ENCODE measurements around the gene STARD9. TPM values are rescaled to one million over a fixed set of nuclear protein-coding genes. Genes with fewer than 3 reads are reported as not detected.

STARD9 gene
- total RNA-seq, 2 experiments from 2014 or later, result 2.8 to 4.6 TPM

GRCh38 chr15:42621386-42621785, 46.0 kb downstream of the STARD9 start:
- ChIA-PET POLR2A (no interaction called here), CTCF (no interaction called here)
- Mint-ChIP-seq H3K27ac (no peak overlapping the region), H3K36me3 (ENCODE audit: low read depth) (no peaks in the 10 kb centered on the region), H3K27me3 (no peaks in the 10 kb centered on the region), H3K4me1 (ENCODE audit: low read depth) (no peaks in the 10 kb centered on the region), H3K4me3 (no peak overlapping the region), H3K9me3 (no peaks in the 10 kb centered on the region)
- no peak for DNase-seq
- H3K36me3 ChIP-seq (ENCODE audit: insufficient read depth, low read length), result no peaks in the 10 kb centered on the region
- ATAC-seq (ENCODE audit: poor library complexity), result no peak
- no peaks in the 10 kb centered on the region for H3K9me3 ChIP-seq (ENCODE audit: control insufficient read depth in 1 of 2, insufficient read depth in 1 of 2, low read length in 2 of 2)
- no peak overlapping the region for H3K4me3 ChIP-seq (ENCODE audit: low read length)
- intact Hi-C loops (cut with DNase I, micrococcal nuclease), result no loop called here
- TF ChIP-seq, protein P1, sequence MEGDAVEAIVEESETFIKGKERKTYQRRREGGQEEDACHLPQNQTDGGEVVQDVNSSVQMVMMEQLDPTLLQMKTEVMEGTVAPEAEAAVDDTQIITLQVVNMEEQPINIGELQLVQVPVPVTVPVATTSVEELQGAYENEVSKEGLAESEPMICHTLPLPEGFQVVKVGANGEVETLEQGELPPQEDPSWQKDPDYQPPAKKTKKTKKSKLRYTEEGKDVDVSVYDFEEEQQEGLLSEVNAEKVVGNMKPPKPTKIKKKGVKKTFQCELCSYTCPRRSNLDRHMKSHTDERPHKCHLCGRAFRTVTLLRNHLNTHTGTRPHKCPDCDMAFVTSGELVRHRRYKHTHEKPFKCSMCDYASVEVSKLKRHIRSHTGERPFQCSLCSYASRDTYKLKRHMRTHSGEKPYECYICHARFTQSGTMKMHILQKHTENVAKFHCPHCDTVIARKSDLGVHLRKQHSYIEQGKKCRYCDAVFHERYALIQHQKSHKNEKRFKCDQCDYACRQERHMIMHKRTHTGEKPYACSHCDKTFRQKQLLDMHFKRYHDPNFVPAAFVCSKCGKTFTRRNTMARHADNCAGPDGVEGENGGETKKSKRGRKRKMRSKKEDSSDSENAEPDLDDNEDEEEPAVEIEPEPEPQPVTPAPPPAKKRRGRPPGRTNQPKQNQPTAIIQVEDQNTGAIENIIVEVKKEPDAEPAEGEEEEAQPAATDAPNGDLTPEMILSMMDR (IDR thresholded peaks at IDR 0.05), result no peak
- H3K4me1 ChIP-seq (ENCODE audit: insufficient read depth, low read length), result no peaks in the 10 kb centered on the region
- H3K27ac ChIP-seq (ENCODE audit: low read depth in 1 of 2, low read length in 2 of 2), result no peak overlapping the region
- H3K27me3 ChIP-seq (ENCODE audit: control insufficient read depth in 1 of 2, insufficient read depth in 2 of 2, low read length in 2 of 2), result no peaks in the 10 kb centered on the region

DNA sequence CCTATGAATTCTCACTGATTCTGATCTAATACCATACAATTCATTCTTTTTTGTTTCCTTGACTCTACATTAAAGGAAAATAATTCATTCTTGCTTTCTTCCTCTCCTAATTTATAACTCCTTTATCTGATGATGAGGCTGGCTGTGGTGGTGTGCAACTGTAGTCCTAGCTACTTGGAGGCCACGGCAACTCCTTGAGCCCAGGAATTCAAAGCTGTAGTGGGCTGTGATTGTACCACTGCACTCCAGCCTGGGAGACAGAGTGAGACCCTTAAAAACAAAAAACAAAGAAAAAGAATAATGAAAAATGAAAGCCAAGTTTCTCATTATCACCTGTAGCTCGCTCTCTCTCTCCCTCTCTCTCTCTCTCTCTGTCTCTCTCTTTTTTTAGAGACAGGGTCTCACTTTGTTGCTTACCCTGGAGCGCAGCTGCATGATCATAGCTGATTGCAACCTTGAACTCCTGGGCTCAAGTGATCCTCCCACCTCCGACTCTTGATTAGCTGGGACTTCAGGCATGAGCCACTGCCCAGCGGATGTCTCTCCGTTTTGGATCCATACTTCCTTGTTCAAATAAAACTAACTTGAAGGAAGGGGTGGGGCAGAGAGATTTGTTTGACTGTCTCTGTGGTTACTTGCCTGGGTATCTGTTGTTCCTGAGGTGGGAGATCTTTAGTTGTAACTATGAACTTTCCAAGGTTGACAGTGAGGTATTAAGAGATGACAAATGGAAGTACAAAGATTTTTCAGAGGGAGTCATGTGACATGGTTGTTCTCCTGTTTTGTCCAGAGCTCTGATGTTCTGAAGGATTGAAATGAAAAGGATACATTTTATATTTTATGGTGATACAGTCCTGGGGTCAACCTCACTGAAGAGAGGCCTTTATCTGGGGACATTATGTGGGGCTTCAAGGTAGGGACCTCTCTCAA, 46.9 kb downstream of the STARD9 start:
- TF ChIP-seq, protein P1 (IDR thresholded peaks at IDR 0.05), result no peak
- no peak overlapping the region for H3K4me3 ChIP-seq (ENCODE audit: low read length)
- H3K9me3 ChIP-seq (ENCODE audit: control insufficient read depth in 1 of 2, insufficient read depth in 1 of 2, low read length in 2 of 2), result no peaks in the 10 kb centered on the region
- no peaks in the 10 kb centered on the region for H3K4me1 ChIP-seq (ENCODE audit: insufficient read depth, low read length)
- no peak for ATAC-seq (ENCODE audit: poor library complexity)
- DNase-seq, result no peak
- CTCF ChIA-PET, result no interaction called here
- Mint-ChIP-seq H3K4me1 (ENCODE audit: low read depth) (no peaks in the 10 kb centered on the region), H3K36me3 (ENCODE audit: low read depth) (no peaks in the 10 kb centered on the region), H3K4me3 (no peak overlapping the region), H3K27me3 (no peaks in the 10 kb centered on the region), H3K27ac (no peak overlapping the region), H3K9me3 (no peaks in the 10 kb centered on the region)
- intact Hi-C loops (cut with DNase I, micrococcal nuclease), result no loop called here
- POLR2A ChIA-PET, result no interaction called here
- H3K27ac ChIP-seq (ENCODE audit: low read depth in 1 of 2, low read length in 2 of 2), result no peak overlapping the region
- H3K36me3 ChIP-seq (ENCODE audit: insufficient read depth, low read length), result no peaks in the 10 kb centered on the region
- no peaks in the 10 kb centered on the region for H3K27me3 ChIP-seq (ENCODE audit: control insufficient read depth in 1 of 2, insufficient read depth in 2 of 2, low read length in 2 of 2)

DNA sequence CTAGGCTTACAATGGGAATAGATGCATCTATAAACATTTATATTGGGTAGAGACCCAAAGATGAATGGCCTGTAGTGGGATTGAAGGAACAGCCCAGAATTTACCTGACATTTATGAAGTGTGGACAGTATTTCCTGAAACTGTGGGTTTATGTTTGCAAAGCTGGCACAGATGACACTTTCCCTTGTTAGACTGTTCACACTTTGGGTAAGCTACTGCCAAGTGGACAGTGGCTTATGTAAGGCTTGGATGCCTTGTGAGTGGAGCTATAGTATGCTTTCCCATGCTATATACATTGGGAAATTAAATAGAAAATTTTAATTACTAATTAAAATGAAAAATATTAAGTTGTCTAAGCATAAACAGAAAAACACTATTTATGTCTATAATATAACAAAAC, 48.5 kb downstream of the STARD9 start:
- Mint-ChIP-seq H3K4me1 (ENCODE audit: low read depth) (no peaks in the 10 kb centered on the region), H3K9me3 (no peaks in the 10 kb centered on the region), H3K36me3 (ENCODE audit: low read depth) (no peaks in the 10 kb centered on the region), H3K27me3 (no peaks in the 10 kb centered on the region), H3K4me3 (no peak overlapping the region), H3K27ac (no peak overlapping the region)
- Histone ChIP-seq H3K4me1 (ENCODE audit: insufficient read depth, low read length) (no peaks in the 10 kb centered on the region), H3K4me3 (ENCODE audit: low read length) (no peak overlapping the region), H3K27me3 (ENCODE audit: control insufficient read depth in 1 of 2, insufficient read depth in 2 of 2, low read length in 2 of 2) (no peaks in the 10 kb centered on the region), H3K9me3 (ENCODE audit: control insufficient read depth in 1 of 2, insufficient read depth in 1 of 2, low read length in 2 of 2) (no peaks in the 10 kb centered on the region), H3K36me3 (ENCODE audit: insufficient read depth, low read length) (no peaks in the 10 kb centered on the region), H3K27ac (ENCODE audit: low read depth in 1 of 2, low read length in 2 of 2) (no peak overlapping the region)
- ChIA-PET POLR2A (no interaction called here), CTCF (no interaction called here)
- no peak for ATAC-seq (ENCODE audit: poor library complexity)
- intact Hi-C loops (cut with DNase I, micrococcal nuclease), result no loop called here
- TF ChIP-seq, protein P1 (IDR thresholded peaks at IDR 0.05), result no peak
- DNase-seq, result no peak

Data from CD4-positive, alpha-beta T cell (primary cell).